ENCODE data around the gene EXD3.
"Not testable (repeated sequence)": the region's sequence is repeated elsewhere in the genome, so short reads cannot be mapped to it uniquely, and the experiment has no call there.

Gene EXD3

GRCh38 chr9:137265496-137266161 is 157.3 kb downstream of the EXD3 start:
- Histone ChIP-seq H3K4me3 (ENCODE audit: low read depth, low read length) (no peak overlapping the region), H3K27ac (no peak overlapping the region), H3K27me3 (replicated peaks) (no peaks in the 10 kb centered on the region), H3K36me3 (replicated peaks) (peaks cover 48% of the 10 kb centered on the region)
- in situ Hi-C loops (cut with HindIII; ENCODE audit: low pct_ligation_motif_present, low sequenced_read_pairs), result no loop called here
- no peak for DNase-seq
- TF ChIP-seq CTCF (IDR thresholded peaks at IDR 0.05; ENCODE audit: low read depth, low read length, missing control alignments), result no peak

- Histone ChIP-seq H3K27me3 (replicated peaks) (no peaks in the 10 kb centered on the region), H3K36me3 (replicated peaks) (peaks cover 38% of the 10 kb centered on the region), H3K27ac (no peak overlapping the region), H3K4me3 (ENCODE audit: low read depth, low read length) (no peak overlapping the region)
- TF ChIP-seq CTCF (IDR thresholded peaks at IDR 0.05; ENCODE audit: low read depth, low read length, missing control alignments), result no peak
- no peak for DNase-seq
- in situ Hi-C loops (cut with HindIII; ENCODE audit: low pct_ligation_motif_present, low sequenced_read_pairs), result no loop called here
These were observed 158.9 kb downstream of the EXD3 start for GRCh38 chr9:137264067-137264466.

- no peak overlapping the region for H3K4me3 ChIP-seq (ENCODE audit: low read depth, low read length)
- in situ Hi-C loops (cut with HindIII; ENCODE audit: low pct_ligation_motif_present, low sequenced_read_pairs), result no loop called here
- H3K27me3 ChIP-seq (replicated peaks), result no peaks in the 10 kb centered on the region
- DNase-seq, result no peak
- no peak overlapping the region for H3K27ac ChIP-seq
- peaks cover 35% of the 10 kb centered on the region for H3K36me3 ChIP-seq (replicated peaks)
- TF ChIP-seq CTCF (IDR thresholded peaks at IDR 0.05; ENCODE audit: low read depth, low read length, missing control alignments), result no peak
These were observed 159.5 kb downstream of the EXD3 start for GRCh38 chr9:137263506-137263905.

- Histone ChIP-seq H3K4me3 (ENCODE audit: low read depth, low read length) (no peak overlapping the region), H3K36me3 (replicated peaks) (peaks cover 32% of the 10 kb centered on the region), H3K27ac (no peak overlapping the region), H3K27me3 (replicated peaks) (no peaks in the 10 kb centered on the region)
- DNase-seq, result no peak
- in situ Hi-C loops (cut with HindIII; ENCODE audit: low pct_ligation_motif_present, low sequenced_read_pairs), result no loop called here
- no peak for TF ChIP-seq CTCF (IDR thresholded peaks at IDR 0.05; ENCODE audit: low read depth, low read length, missing control alignments)
These were observed 160.1 kb downstream of the EXD3 start for GRCh38 chr9:137262909-137263285.

- peak; percentile 55 for TF ChIP-seq CTCF (IDR thresholded peaks at IDR 0.05; ENCODE audit: low read depth, low read length, missing control alignments)
- H3K27ac ChIP-seq; H3K27me3 ChIP-seq (replicated peaks); DNase-seq; in situ Hi-C loops (cut with HindIII; ENCODE audit: low pct_ligation_motif_present, low sequenced_read_pairs); H3K4me3 ChIP-seq (ENCODE audit: low read depth, low read length): not testable (repeated sequence)
- peaks cover 29% of the 10 kb centered on the region for H3K36me3 ChIP-seq (replicated peaks)
These were observed 160.6 kb downstream of the EXD3 start for GRCh38 chr9:137262173-137262908.

Data from brain microvascular endothelial cell (primary cell).